ENCODE results near the gene DCAF17.

DCAF17 gene

DNA sequence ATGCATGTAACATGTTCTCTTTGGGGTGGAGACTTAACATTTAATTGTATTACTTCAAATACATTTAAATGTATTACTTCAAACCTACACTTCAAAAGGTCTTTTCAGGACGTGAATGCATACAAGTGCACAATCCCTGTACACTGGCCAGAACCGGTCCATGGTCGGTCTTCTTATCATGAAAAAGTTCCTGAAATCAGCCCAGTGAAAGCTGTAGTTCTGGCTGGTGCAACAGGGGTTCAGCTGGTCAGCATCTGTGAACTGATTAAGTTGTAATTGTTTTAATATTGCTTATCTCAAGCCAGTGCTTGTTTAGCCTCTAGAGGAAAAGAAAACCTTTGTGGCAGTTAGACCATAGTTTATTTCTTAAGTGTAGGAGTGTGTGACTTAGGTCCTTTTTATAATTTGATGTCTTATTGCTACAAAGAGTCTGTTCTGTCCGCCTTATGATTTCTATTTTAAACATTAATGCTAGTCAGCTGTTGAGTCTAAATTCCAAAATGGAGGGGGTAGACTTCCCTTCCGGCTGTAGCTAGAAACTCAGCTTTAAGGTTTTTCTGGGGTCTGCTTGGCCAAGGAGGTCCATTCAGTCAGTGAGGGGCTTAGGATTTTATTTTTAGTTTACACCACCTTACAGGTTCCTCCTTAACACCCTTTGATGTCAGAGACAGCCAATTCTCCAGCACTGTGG lies 87.5 kb downstream of the DCAF17 start:
- TF ChIP-seq, protein P1, sequence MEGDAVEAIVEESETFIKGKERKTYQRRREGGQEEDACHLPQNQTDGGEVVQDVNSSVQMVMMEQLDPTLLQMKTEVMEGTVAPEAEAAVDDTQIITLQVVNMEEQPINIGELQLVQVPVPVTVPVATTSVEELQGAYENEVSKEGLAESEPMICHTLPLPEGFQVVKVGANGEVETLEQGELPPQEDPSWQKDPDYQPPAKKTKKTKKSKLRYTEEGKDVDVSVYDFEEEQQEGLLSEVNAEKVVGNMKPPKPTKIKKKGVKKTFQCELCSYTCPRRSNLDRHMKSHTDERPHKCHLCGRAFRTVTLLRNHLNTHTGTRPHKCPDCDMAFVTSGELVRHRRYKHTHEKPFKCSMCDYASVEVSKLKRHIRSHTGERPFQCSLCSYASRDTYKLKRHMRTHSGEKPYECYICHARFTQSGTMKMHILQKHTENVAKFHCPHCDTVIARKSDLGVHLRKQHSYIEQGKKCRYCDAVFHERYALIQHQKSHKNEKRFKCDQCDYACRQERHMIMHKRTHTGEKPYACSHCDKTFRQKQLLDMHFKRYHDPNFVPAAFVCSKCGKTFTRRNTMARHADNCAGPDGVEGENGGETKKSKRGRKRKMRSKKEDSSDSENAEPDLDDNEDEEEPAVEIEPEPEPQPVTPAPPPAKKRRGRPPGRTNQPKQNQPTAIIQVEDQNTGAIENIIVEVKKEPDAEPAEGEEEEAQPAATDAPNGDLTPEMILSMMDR (IDR thresholded peaks at IDR 0.05; ENCODE audit: control insufficient read depth, extremely low read depth, insufficient read depth) = no peak
- no peak for DNase-seq (ENCODE audit: low read depth)

DNA sequence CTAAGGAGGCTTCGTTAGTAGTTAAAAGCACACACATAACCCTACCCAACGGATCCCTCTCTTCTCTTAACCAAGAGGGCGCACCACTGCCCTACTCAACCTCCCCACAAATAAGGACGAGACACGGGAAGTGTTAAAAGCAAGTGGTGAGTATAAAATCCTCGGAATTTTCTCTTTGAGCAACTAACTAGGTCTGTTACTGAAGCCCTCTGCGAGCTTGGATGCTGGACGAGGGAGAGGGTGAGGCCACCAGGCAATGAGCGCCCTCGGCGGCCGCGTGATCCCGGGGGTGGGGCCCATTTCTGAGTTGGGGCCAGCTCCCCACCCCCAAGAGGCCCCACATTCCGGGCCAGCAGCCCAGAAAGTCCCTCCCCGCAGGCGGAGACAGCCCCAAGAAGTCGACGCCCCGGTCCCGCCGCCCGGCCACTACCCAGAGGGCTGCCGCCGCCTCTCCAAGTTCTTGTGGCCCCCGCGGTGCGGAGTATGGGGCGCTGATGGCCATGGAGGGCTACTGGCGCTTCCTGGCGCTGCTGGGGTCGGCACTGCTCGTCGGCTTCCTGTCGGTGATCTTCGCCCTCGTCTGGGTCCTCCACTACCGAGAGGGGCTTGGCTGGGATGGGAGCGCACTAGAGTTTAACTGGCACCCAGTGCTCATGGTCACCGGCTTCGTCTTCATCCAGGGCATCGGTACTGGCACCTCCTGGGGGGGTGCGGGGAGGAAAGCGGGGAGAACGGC lies 88.2 kb downstream of the DCAF17 start, which contains the start of gene CYBRD1:
TSS of gene CYBRD1 (plus strand) at position 423 of the 736 bp plus-strand sequence. CDS start at position 495, 72 bp downstream.
- no peak for DNase-seq (ENCODE audit: low read depth)
- TF ChIP-seq, protein P1 (IDR thresholded peaks at IDR 0.05; ENCODE audit: control insufficient read depth, extremely low read depth, insufficient read depth) = no peak
- H3K4me3 ChIP-seq (ENCODE audit: low read depth, low read length) = peak within 1 kb of the TSS; percentile 28

More for the DNA sequence above, 87.5 kb downstream of the DCAF17 start:
- no peak overlapping the region for H3K4me3 ChIP-seq (ENCODE audit: low read depth, low read length)

DNA sequence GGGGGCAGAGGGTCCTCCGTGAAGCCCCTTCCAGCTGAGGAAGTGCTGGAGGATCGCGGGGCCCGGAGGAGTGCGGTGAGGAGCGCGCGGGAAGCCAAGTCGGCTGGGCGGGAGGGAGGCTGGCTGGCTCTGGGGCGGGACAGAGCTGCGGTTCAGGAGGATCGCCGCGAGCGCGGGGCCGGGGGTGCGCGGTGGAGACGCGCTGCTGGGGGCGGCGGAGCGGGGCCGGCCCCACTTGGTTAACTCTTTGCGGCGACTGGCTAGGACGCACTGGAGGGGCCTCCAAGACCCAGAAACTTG lies 88.7 kb downstream of the DCAF17 start:
- peak overlapping the region; percentile 28 for H3K4me3 ChIP-seq (ENCODE audit: low read depth, low read length)
- TF ChIP-seq, protein P1 (IDR thresholded peaks at IDR 0.05; ENCODE audit: control insufficient read depth, extremely low read depth, insufficient read depth) = no peak
- no peak for DNase-seq (ENCODE audit: low read depth)

DNA sequence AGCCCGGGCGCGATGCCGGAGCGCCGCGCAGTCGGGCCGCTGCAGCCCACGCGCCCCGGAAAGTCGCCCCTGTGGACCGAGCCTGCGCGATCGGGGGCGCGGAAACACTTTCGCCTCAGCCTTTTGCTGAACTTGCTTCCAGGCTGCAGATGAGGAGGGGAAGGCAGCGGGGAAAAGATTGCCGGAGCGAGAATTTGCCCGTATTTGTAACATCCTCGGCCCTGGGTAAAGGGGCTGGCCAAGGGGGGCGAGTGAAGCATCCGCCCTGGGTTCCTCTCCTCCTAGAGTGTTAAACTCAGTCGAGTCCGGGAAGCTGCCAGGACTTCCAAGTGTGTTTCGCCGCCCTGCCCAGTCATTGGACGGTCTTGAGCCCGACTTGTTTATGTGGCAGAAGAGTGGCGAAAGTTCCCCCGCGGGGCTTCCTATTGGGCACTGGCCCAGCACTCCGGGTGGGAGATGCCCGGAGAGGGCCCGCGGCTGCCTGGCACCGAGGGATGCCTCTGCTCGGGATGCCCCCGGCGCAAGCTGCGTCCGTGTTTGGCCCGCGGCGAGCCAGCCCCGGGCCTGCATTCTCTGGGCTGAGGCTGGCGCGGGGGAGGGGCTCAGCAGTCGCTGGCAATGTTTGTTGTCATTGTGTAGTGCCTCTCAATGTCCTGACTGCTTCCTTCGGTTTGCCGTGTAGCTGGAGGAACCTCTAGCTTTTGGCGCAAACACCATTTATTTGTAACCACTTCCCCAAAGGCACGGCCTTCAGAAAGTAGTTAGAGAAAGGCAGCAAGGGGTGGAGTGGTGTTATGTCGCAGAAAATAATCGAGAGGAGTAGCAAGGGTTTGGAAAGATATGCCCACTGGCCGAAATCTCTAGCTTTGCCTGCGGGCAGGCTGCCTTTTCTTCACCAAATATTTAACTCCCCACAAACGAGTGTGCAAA lies 89.3 kb downstream of the DCAF17 start:
- no peak for DNase-seq (ENCODE audit: low read depth)
- TF ChIP-seq, protein P1 (IDR thresholded peaks at IDR 0.05; ENCODE audit: control insufficient read depth, extremely low read depth, insufficient read depth) = no peak
- H3K4me3 ChIP-seq (ENCODE audit: low read depth, low read length) = peak overlapping the region; percentile 28

DNA sequence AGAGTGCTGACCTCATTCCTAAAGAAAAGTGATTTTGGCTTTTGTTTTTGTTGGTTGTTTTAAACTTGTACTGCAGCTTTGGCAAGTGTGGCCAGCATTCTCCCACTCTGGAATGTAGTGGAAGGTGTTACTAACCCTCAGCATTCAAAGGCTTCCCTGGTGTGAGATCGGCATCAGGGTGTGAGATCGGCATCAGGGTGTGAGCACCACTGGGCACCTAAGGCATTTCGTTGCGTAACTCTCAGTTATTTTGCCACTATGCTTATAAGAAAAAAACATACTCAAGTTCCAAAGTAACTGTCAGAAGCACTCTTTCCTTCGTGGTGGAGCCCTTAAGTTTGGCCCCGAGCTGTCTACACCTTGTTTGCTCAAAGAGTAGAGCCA lies 90.0 kb downstream of the DCAF17 start:
- H3K4me3 ChIP-seq (ENCODE audit: low read depth, low read length) = no peak overlapping the region
- DNase-seq (ENCODE audit: low read depth) = no peak
- TF ChIP-seq, protein P1 (IDR thresholded peaks at IDR 0.05; ENCODE audit: control insufficient read depth, extremely low read depth, insufficient read depth) = no peak

DNA sequence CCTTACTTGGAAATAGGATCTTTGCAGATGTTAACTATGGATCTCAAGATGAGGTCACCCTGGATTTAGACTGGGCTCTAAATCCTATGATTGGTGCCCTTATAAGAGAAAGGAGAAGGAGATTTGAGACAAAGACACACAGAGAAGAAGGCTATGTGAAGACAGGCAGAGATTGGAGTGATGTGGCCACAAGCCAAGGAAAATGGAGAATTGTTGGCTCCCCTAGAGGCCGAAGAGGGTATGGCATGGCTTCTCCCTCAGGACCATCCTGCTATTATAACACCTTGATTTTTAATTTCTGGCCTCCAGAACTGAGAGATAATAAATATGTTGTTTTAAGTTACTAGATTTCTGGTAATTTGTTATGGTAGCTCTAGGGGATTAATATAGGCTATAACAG lies 95.9 kb downstream of the DCAF17 start:
- no peak for DNase-seq (ENCODE audit: low read depth)
- TF ChIP-seq, protein P1 (IDR thresholded peaks at IDR 0.05; ENCODE audit: control insufficient read depth, extremely low read depth, insufficient read depth) = peak; percentile 9; the same call in 1 of the 2 replicates
- no peak overlapping the region for H3K4me3 ChIP-seq (ENCODE audit: low read depth, low read length)

All from LNCaP clone FGC (cell line).